ENCODE data around the gene PARP14.

GRCh38 chr3:122690096-122690495 lies 9.5 kb downstream of the PARP14 start:
- TF ChIP-seq, protein P1, sequence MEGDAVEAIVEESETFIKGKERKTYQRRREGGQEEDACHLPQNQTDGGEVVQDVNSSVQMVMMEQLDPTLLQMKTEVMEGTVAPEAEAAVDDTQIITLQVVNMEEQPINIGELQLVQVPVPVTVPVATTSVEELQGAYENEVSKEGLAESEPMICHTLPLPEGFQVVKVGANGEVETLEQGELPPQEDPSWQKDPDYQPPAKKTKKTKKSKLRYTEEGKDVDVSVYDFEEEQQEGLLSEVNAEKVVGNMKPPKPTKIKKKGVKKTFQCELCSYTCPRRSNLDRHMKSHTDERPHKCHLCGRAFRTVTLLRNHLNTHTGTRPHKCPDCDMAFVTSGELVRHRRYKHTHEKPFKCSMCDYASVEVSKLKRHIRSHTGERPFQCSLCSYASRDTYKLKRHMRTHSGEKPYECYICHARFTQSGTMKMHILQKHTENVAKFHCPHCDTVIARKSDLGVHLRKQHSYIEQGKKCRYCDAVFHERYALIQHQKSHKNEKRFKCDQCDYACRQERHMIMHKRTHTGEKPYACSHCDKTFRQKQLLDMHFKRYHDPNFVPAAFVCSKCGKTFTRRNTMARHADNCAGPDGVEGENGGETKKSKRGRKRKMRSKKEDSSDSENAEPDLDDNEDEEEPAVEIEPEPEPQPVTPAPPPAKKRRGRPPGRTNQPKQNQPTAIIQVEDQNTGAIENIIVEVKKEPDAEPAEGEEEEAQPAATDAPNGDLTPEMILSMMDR (IDR thresholded peaks at IDR 0.05; ENCODE audit: low read length) = no peak
- TF ChIP-seq EZH2 (optimal IDR thresholded peaks at IDR 0.05; ENCODE audit: low read depth, low read length) = no peak
- TF ChIP-seq EZH2phosphoT487 (IDR thresholded peaks at IDR 0.05; ENCODE audit: low read length) = no peak
